K562 (cell line): ENCODE results near the gene CEP95. TPM values are rescaled to one million over a fixed set of nuclear protein-coding genes. Genes with fewer than 3 reads are reported as not detected.

Experiments used
- BHLHE40 ChIP-seq: IDR thresholded peaks from 2 replicates; pipeline ENCODE4 v1.6.1; 2011; ENCODE audit warnings: low read length, improper control_type of control experiment
- CXXC5 ChIP-seq: fragments of 250-450 bp; sonication (Bioruptor Pico); IDR thresholded peaks from 2 replicates; pipeline ENCODE4 v1.8.0; 2022; ENCODE audit warnings: inconsistent platforms, mild to moderate bottlenecking, moderate library complexity
- FOS ChIP-seq: IDR thresholded peaks from 3 replicates; pipeline ENCODE4 v1.6.1; 2011; ENCODE audit not compliant: insufficient read length; ENCODE audit errors: extremely low read depth
- FOXP1 ChIP-seq: sonication (generic); formaldehyde crosslinking; IDR thresholded peaks from 2 replicates; pipeline ENCODE4 v1.8.0; 2022; ENCODE audit warnings: mild to moderate bottlenecking, missing genetic modification reagents
- HDAC3 ChIP-seq: fragments of 450-650 bp; IDR thresholded peaks from 2 replicates; pipeline ENCODE4 v1.6.1; 2018; ENCODE audit warnings: borderline replicate concordance, mild to moderate bottlenecking, moderate library complexity; ENCODE audit not compliant: partially characterized antibody
- HDAC8 ChIP-seq: fragments of 450-650 bp; IDR thresholded peaks from 2 replicates; pipeline ENCODE4 v1.6.1; 2016; ENCODE audit warnings: mild to moderate bottlenecking, missing genetic modification characterization, moderate library complexity, missing compliant biosample characterization
- MTF1 ChIP-seq: fragments of 250-450 bp; sonication (Bioruptor Pico); IDR thresholded peaks from 2 replicates; pipeline ENCODE4 v1.9.0; 2021; ENCODE audit warnings: moderate library complexity, mild to moderate bottlenecking, inconsistent platforms, borderline replicate concordance
- NCOA6 ChIP-seq: fragments of 450-650 bp; IDR thresholded peaks from 2 replicates; pipeline ENCODE4 v1.6.1; 2017; ENCODE audit warnings: mild to moderate bottlenecking
- NFE2 ChIP-seq: IDR thresholded peaks from 2 replicates; pipeline ENCODE4 v1.6.1; 2014; ENCODE audit warnings: antibody characterized with exemption, low read depth
- SPI1 ChIP-seq: IDR thresholded peaks from 2 replicates; pipeline ENCODE4 v1.6.1; 2011; ENCODE audit warnings: low read depth, low read length, control low read depth, borderline replicate concordance
- U2AF2 ChIP-seq: fragments of 200-400 bp; formaldehyde crosslinking; optimal IDR thresholded peaks from 2 replicates; pipeline ENCODE3; 2017; ENCODE audit warnings: low read depth, mild to moderate bottlenecking, low read length
- ZNF134 ChIP-seq: fragments of 250-450 bp; sonication (Bioruptor Pico); conservative IDR thresholded peaks from 2 replicates; pipeline ENCODE4 v1.4.0; 2020
- ZNF3 ChIP-seq: fragments of 250-450 bp; sonication (Bioruptor Pico); IDR thresholded peaks from 2 replicates; pipeline ENCODE4 v1.5.0; 2021; ENCODE audit warnings: mild to moderate bottlenecking, moderate library complexity
- ZNF324 ChIP-seq: fragments of 250-450 bp; sonication (Bioruptor Pico); IDR thresholded peaks from 2 replicates; pipeline ENCODE4 v1.4.0; 2020; ENCODE audit warnings: mild to moderate bottlenecking
- polyA plus RNA-seq, 8 experiments: library from polyadenylated mRNA; depleted of rRNA in 4 of 8; stranded (reverse) in 5 of 8; unstranded in 3 of 8; fragments of >200 nt; fragmentation: Nextera tagmentation in 2 of 8; fragmentation: Illumina TruSeq in 1 of 8; extraction: Ambion mirVana in 2 of 8; extraction: Trizol in 1 of 8; gene quantifications; 2 replicates each; pipeline versions ENCODE4 v1.2.1 to v1.2.3, GENCODE V29; 2011 to 2014; ENCODE audit warnings: inconsistent platforms in 1 of 8, missing spikeins in 1 of 8
- total RNA-seq, 7 experiments: library from RNA; depleted of rRNA in 6 of 7; stranded (reverse); fragments of >200 nt in 6 of 7; fragmentation: Illumina TruSeq in 2 of 7; extraction: Trizol in 2 of 7; gene quantifications; 2 replicates each; pipeline versions ENCODE4 v1.2.1 to v1.2.3, GENCODE V29; 2011 to 2021; ENCODE audit warnings: low replicate concordance in 1 of 7
- TF ChIP-seq, protein P1 (sequence below): fragments of 250-450 bp; sonication (Bioruptor Pico); IDR thresholded peaks from 2 replicates; pipeline ENCODE4 v1.5.0; 2020; ENCODE audit warnings: mild to moderate bottlenecking, borderline replicate concordance
- TF ChIP-seq, protein P2 (sequence below): sonication (generic); formaldehyde crosslinking; IDR thresholded peaks from 2 replicates; pipeline ENCODE4 v1.9.0; 2022; ENCODE audit warnings: mild to moderate bottlenecking, missing genetic modification reagents
- TF ChIP-seq, protein P3 (sequence below): fragments of 200-400 bp; formaldehyde crosslinking; IDR thresholded peaks from 2 replicates; pipeline ENCODE4 v1.6.1; 2017; ENCODE audit warnings: mild to moderate bottlenecking, low read depth, low read length, moderate library complexity
- TF ChIP-seq, protein P4 (sequence below): sonication (generic); IDR thresholded peaks from 2 replicates; pipeline ENCODE4 v1.6.1; 2016
- TF ChIP-seq, protein P5 (sequence below): fragments of 450-650 bp; formaldehyde crosslinking; IDR thresholded peaks from 2 replicates; pipeline ENCODE4 v1.4.0; 2022; ENCODE audit warnings: mild to moderate bottlenecking, moderate library complexity
- TF ChIP-seq, protein P6 (sequence below): fragments of 450-650 bp; formaldehyde crosslinking; IDR thresholded peaks from 2 replicates; pipeline ENCODE4 v1.4.0; 2020; ENCODE audit warnings: mild to moderate bottlenecking, moderate library complexity

CEP95 gene
- total and polyA plus RNA-seq, 9 of the 15 experiments (the other 6 are each of a cell fraction or from before 2014, with no cell fraction given): 26.7 to 80.7 (median 56.9) TPM

DNA sequence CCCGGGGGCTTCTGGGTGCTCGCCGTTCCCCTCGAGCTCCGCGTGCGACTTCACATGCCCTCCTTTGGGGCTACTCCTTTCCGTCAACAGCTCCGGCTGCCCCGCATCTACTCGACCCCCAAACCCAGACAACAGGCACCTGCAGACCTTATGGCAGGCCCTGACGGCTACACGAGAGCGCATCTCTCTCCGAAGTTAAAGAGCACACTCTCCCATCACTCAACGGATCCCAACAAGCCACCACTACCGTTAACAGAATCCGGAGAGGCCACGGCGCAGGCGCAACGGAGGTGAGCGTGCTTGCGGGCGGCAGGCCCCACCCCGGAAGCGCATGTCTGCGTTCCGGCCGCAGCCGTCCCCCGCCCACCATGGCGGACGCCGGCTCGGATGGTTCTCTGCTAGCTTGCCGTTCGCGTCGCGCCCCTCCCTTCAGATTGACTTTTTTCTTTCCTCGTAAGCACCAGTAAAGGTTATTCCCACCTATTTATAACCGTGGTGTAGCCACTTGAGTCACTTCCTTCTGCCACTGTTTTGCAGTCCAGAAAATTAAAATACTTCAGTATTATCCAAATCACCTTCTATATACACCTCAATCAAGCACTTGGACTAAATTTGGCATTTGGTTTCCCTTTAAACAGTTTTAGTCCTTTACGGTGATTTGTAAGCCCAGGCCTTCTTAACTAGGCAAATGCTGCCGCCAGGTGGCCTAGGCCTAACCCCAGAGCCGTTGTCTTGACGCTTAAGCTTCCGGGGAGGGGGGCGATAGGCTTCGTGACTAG lies 9.8 kb upstream of the CEP95 start, which contains the start of gene POLG2 (continued):
- TF ChIP-seq ZNF324 (CRISPR knock-in tag) (0 out of 2 replicates have a peak, but pooled peaks have one; percentile 48), MTF1 (CRISPR knock-in tag) (no peak), U2AF2 (no peak), SPI1 (0 out of 2 replicates have a peak, but pooled peaks have one; percentile 0), CXXC5 (CRISPR knock-in tag) (peak; percentile 93), ZNF134 (CRISPR knock-in tag) (peak; percentile 45; the same call in 1 of the 2 replicates), NFE2 (no peak), NCOA6 (peak; percentile 54; the same call in 1 of the 2 replicates), BHLHE40 (peak; percentile 65), ZNF3 (peak; percentile 41; the same call in 1 of the 2 replicates), HDAC8 (tag) (no peak), FOS (no peak), FOXP1 (CRISPR knock-in tag) (peak; percentile 43), HDAC3 (peak; percentile 73)
- TF ChIP-seq, protein P1, sequence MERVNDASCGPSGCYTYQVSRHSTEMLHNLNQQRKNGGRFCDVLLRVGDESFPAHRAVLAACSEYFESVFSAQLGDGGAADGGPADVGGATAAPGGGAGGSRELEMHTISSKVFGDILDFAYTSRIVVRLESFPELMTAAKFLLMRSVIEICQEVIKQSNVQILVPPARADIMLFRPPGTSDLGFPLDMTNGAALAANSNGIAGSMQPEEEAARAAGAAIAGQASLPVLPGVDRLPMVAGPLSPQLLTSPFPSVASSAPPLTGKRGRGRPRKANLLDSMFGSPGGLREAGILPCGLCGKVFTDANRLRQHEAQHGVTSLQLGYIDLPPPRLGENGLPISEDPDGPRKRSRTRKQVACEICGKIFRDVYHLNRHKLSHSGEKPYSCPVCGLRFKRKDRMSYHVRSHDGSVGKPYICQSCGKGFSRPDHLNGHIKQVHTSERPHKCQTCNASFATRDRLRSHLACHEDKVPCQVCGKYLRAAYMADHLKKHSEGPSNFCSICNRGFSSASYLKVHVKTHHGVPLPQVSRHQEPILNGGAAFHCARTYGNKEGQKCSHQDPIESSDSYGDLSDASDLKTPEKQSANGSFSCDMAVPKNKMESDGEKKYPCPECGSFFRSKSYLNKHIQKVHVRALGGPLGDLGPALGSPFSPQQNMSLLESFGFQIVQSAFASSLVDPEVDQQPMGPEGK (CRISPR knock-in tag): 0 out of 2 replicates have a peak, but pooled peaks have one; percentile 49
- TF ChIP-seq, protein P2, sequence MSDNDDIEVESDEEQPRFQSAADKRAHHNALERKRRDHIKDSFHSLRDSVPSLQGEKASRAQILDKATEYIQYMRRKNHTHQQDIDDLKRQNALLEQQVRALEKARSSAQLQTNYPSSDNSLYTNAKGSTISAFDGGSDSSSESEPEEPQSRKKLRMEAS (CRISPR knock-in tag): peak; percentile 88
- TF ChIP-seq, protein P3, sequence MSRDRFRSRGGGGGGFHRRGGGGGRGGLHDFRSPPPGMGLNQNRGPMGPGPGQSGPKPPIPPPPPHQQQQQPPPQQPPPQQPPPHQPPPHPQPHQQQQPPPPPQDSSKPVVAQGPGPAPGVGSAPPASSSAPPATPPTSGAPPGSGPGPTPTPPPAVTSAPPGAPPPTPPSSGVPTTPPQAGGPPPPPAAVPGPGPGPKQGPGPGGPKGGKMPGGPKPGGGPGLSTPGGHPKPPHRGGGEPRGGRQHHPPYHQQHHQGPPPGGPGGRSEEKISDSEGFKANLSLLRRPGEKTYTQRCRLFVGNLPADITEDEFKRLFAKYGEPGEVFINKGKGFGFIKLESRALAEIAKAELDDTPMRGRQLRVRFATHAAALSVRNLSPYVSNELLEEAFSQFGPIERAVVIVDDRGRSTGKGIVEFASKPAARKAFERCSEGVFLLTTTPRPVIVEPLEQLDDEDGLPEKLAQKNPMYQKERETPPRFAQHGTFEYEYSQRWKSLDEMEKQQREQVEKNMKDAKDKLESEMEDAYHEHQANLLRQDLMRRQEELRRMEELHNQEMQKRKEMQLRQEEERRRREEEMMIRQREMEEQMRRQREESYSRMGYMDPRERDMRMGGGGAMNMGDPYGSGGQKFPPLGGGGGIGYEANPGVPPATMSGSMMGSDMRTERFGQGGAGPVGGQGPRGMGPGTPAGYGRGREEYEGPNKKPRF: no peak
- TF ChIP-seq, protein P4, sequence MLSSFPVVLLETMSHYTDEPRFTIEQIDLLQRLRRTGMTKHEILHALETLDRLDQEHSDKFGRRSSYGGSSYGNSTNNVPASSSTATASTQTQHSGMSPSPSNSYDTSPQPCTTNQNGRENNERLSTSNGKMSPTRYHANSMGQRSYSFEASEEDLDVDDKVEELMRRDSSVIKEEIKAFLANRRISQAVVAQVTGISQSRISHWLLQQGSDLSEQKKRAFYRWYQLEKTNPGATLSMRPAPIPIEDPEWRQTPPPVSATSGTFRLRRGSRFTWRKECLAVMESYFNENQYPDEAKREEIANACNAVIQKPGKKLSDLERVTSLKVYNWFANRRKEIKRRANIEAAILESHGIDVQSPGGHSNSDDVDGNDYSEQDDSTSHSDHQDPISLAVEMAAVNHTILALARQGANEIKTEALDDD: peak; percentile 97
- TF ChIP-seq, protein P5, sequence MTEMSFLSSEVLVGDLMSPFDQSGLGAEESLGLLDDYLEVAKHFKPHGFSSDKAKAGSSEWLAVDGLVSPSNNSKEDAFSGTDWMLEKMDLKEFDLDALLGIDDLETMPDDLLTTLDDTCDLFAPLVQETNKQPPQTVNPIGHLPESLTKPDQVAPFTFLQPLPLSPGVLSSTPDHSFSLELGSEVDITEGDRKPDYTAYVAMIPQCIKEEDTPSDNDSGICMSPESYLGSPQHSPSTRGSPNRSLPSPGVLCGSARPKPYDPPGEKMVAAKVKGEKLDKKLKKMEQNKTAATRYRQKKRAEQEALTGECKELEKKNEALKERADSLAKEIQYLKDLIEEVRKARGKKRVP (CRISPR knock-in tag): peak; percentile 39
- TF ChIP-seq, protein P6, sequence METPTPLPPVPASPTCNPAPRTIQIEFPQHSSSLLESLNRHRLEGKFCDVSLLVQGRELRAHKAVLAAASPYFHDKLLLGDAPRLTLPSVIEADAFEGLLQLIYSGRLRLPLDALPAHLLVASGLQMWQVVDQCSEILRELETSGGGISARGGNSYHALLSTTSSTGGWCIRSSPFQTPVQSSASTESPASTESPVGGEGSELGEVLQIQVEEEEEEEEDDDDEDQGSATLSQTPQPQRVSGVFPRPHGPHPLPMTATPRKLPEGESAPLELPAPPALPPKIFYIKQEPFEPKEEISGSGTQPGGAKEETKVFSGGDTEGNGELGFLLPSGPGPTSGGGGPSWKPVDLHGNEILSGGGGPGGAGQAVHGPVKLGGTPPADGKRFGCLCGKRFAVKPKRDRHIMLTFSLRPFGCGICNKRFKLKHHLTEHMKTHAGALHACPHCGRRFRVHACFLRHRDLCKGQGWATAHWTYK: 0 out of 2 replicates have a peak, but pooled peaks have one; percentile 12
